ENCODE results near the gene SPATA16. TPM values are rescaled to one million over a fixed set of nuclear protein-coding genes. Genes with fewer than 3 reads are reported as not detected.

SPATA16 gene
- total and polyA plus RNA-seq, 2 of the 13 experiments (the other 11 are each of a cell fraction or from before 2014, with no cell fraction given) = not detected

GRCh38 chr3:173004681-173005080 lies 136.4 kb downstream of the SPATA16 start (continued):
- TF ChIP-seq, protein P1, sequence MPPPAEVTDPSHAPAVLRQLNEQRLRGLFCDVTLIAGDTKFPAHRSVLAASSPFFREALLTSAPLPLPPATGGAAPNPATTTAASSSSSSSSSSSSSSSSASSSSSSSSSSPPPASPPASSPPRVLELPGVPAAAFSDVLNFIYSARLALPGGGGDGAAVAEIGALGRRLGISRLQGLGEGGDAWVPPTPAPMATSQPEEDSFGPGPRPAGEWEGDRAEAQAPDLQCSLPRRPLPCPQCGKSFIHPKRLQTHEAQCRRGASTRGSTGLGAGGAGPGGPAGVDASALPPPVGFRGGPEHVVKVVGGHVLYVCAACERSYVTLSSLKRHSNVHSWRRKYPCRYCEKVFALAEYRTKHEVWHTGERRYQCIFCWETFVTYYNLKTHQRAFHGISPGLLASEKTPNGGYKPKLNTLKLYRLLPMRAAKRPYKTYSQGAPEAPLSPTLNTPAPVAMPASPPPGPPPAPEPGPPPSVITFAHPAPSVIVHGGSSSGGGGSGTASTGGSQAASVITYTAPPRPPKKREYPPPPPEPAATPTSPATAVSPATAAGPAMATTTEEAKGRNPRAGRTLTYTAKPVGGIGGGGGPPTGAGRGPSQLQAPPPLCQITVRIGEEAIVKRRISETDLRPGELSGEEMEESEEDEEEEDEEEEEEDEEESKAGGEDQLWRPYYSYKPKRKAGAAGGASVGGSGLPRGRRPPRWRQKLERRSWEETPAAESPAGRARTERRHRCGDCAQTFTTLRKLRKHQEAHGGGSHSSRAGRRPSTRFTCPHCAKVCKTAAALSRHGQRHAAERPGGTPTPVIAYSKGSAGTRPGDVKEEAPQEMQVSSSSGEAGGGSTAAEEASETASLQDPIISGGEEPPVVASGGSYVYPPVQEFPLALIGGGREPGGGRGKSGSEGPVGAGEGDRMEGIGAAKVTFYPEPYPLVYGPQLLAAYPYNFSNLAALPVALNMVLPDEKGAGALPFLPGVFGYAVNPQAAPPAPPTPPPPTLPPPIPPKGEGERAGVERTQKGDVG (CRISPR knock-in tag; IDR thresholded peaks at IDR 0.05; ENCODE audit: borderline replicate concordance) = no peak
- TF ChIP-seq, protein P2, sequence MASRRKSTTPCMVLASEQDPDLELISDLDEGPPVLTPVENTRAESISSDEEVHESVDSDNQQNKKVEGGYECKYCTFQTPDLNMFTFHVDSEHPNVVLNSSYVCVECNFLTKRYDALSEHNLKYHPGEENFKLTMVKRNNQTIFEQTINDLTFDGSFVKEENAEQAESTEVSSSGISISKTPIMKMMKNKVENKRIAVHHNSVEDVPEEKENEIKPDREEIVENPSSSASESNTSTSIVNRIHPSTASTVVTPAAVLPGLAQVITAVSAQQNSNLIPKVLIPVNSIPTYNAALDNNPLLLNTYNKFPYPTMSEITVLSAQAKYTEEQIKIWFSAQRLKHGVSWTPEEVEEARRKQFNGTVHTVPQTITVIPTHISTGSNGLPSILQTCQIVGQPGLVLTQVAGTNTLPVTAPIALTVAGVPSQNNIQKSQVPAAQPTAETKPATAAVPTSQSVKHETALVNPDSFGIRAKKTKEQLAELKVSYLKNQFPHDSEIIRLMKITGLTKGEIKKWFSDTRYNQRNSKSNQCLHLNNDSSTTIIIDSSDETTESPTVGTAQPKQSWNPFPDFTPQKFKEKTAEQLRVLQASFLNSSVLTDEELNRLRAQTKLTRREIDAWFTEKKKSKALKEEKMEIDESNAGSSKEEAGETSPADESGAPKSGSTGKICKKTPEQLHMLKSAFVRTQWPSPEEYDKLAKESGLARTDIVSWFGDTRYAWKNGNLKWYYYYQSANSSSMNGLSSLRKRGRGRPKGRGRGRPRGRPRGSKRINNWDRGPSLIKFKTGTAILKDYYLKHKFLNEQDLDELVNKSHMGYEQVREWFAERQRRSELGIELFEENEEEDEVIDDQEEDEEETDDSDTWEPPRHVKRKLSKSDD (CRISPR knock-in tag; IDR thresholded peaks at IDR 0.05; ENCODE audit: low read depth) = no peak

DNA sequence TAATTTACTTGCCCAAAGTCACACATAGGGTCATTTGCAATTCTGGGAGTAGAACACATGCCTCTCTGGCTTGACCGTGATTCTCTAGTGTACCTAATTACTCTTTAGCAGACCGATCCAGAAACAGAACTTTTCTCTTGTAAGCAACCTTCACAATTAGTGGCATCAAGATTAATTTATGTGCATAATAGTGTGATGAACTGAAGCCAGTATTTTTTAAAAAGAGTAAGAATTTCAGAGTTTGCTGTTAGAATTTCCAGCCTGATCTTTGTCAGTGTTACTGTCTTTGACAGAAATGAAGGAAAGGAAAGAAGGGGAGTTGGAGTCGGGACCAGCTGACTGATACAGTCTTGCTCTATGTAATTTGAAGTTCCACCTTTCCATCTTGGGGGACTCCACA lies 137.1 kb downstream of the SPATA16 start:
- Histone ChIP-seq H2AFZ (ENCODE audit: low read length) (no peak overlapping the region), H3K36me3 (replicated peaks in 1 of 2; ENCODE audit: control insufficient read depth in 1 of 2, insufficient read depth in 2 of 2, low read length in 2 of 2) (no peaks in the 10 kb centered on the region), H4K20me1 (ENCODE audit: insufficient read depth, low read length) (no peaks in the 10 kb centered on the region), H3K27me3 (ENCODE audit: control insufficient read depth in 1 of 2, insufficient read depth in 2 of 2, low read length in 2 of 2) (no peaks in the 10 kb centered on the region), H3K4me3 (replicated peaks in 1 of 3; ENCODE audit: insufficient read depth in 1 of 3, low read depth in 2 of 3, low read length in 3 of 3) (no peak overlapping the region), H3K9me3 (ENCODE audit: low read length) (no peaks in the 10 kb centered on the region), H3K79me2 (ENCODE audit: insufficient read depth, low read length) (no peaks in the 10 kb centered on the region), H3K4me2 (ENCODE audit: low read depth, low read length) (no peak overlapping the region), H3K27ac (ENCODE audit: extremely low read length, insufficient read depth, low read length) (no peak overlapping the region), H3K9ac (ENCODE audit: insufficient read depth, low read depth, low read length) (no peak overlapping the region), H3K4me1 (ENCODE audit: insufficient read depth, low read length) (0 out of 2 replicates have a peak, but pooled peaks cover under 1% of the 10 kb centered on the region)
- intact Hi-C loops (cut with micrococcal nuclease; ENCODE audit: unreplicated experiment) = no loop called here
- DNase-seq (ENCODE audit: low spot score) (no peak), FAIRE-seq (no peak), ATAC-seq (no peak)
- in situ Hi-C loops (cut with HindIII; ENCODE audit: extremely low pct_ligation_motif_present, low pct_unique_long_range_greater_than_20kb) = no loop called here
- CTCF ChIA-PET (ENCODE audit: low intra/inter-chr PET ratio, low total read pairs) = no interaction called here
- TF ChIP-seq ZNF569 (CRISPR knock-in tag; IDR thresholded peaks at IDR 0.05; ENCODE audit: borderline replicate concordance) (no peak), ZNF530 (CRISPR knock-in tag; IDR thresholded peaks at IDR 0.05; ENCODE audit: low read depth) (no peak), ZNF317 (CRISPR knock-in tag; IDR thresholded peaks at IDR 0.05) (no peak), ZFP1 (CRISPR knock-in tag; IDR thresholded peaks at IDR 0.05) (no peak), JUN (CRISPR knock-in tag; IDR thresholded peaks at IDR 0.05) (no peak), ZSCAN20 (CRISPR knock-in tag; IDR thresholded peaks at IDR 0.05; ENCODE audit: borderline replicate concordance) (no peak), ARNTL (CRISPR knock-in tag; IDR thresholded peaks at IDR 0.05) (no peak), ZNF792 (CRISPR knock-in tag; IDR thresholded peaks at IDR 0.05) (no peak), ZFAT (CRISPR knock-in tag; conservative IDR thresholded peaks at IDR 0.05) (no peak), NFRKB (IDR thresholded peaks at IDR 0.05) (no peak)
- 35% methylated on average over 3 of the region's 3 CpGs for whole genome bisulfite sequencing (ENCODE audit: low lambda C conversion rate)
- POLR2A ChIA-PET = no interaction called here
- BruUV-seq (replicated peaks) = no TSS peak
